Measurements from ENCODE around the gene DVL1. TPM values are rescaled to one million over a fixed set of nuclear protein-coding genes. Genes with fewer than 3 reads are reported as not detected.

DVL1 gene
- total RNA-seq, 1 experiment from 2014 or later = 83.9 TPM

GRCh38 chr1:1341549-1342021 is 7.6 kb downstream of the DVL1 start:
- Mint-ChIP-seq H3K27ac (ENCODE audit: unreplicated experiment) (no peak overlapping the region), H3K27me3 (ENCODE audit: unreplicated experiment) (no peaks in the 10 kb centered on the region), H3K4me1 (ENCODE audit: low read depth, unreplicated experiment) (peaks cover 14% of the 10 kb centered on the region), H3K36me3 (ENCODE audit: insufficient read depth, unreplicated experiment) (peaks cover 57% of the 10 kb centered on the region), H3K4me3 (ENCODE audit: low read depth, unreplicated experiment) (no peak overlapping the region), H3K9me3 (ENCODE audit: low read depth, unreplicated experiment) (no peaks in the 10 kb centered on the region)
- intact Hi-C loops (cut with micrococcal nuclease; ENCODE audit: unreplicated experiment) = no loop called here
- CTCF ChIA-PET = no interaction called here
- no peak for TF ChIP-seq CTCF (IDR thresholded peaks at IDR 0.05; ENCODE audit: unreplicated experiment)
- BruUV-seq (replicated peaks) = no TSS peak
- DNase-seq = no peak

- peaks cover 14% of the 10 kb centered on the region for H3K4me1 Mint-ChIP-seq (ENCODE audit: low read depth, unreplicated experiment)
- CTCF ChIA-PET = no interaction called here
- H3K36me3 Mint-ChIP-seq (ENCODE audit: insufficient read depth, unreplicated experiment) = peaks cover 55% of the 10 kb centered on the region
- no peaks in the 10 kb centered on the region for H3K9me3 Mint-ChIP-seq (ENCODE audit: low read depth, unreplicated experiment)
- intact Hi-C loops (cut with micrococcal nuclease; ENCODE audit: unreplicated experiment) = no loop called here
- DNase-seq = no peak
- no peak overlapping the region for H3K4me3 Mint-ChIP-seq (ENCODE audit: low read depth, unreplicated experiment)
- no peak for TF ChIP-seq CTCF (IDR thresholded peaks at IDR 0.05; ENCODE audit: unreplicated experiment)
- BruUV-seq (replicated peaks) = no TSS peak
- no peaks in the 10 kb centered on the region for H3K27me3 Mint-ChIP-seq (ENCODE audit: unreplicated experiment)
- no peak overlapping the region for H3K27ac Mint-ChIP-seq (ENCODE audit: unreplicated experiment)
Measured at GRCh38 chr1:1340791-1341548, 8.2 kb downstream of the DVL1 start.

GRCh38 chr1:1340185-1340584 is 9.0 kb downstream of the DVL1 start:
- intact Hi-C loops (cut with micrococcal nuclease; ENCODE audit: unreplicated experiment) = no loop called here
- BruUV-seq (replicated peaks) = no TSS peak
- H3K4me1 Mint-ChIP-seq (ENCODE audit: low read depth, unreplicated experiment) = peaks cover 14% of the 10 kb centered on the region
- TF ChIP-seq CTCF (IDR thresholded peaks at IDR 0.05; ENCODE audit: unreplicated experiment) = no peak
- no peak overlapping the region for H3K4me3 Mint-ChIP-seq (ENCODE audit: low read depth, unreplicated experiment)
- CTCF ChIA-PET = no interaction called here
- H3K9me3 Mint-ChIP-seq (ENCODE audit: low read depth, unreplicated experiment) = no peaks in the 10 kb centered on the region
- peaks cover 54% of the 10 kb centered on the region for H3K36me3 Mint-ChIP-seq (ENCODE audit: insufficient read depth, unreplicated experiment)
- DNase-seq = no peak
- no peaks in the 10 kb centered on the region for H3K27me3 Mint-ChIP-seq (ENCODE audit: unreplicated experiment)
- H3K27ac Mint-ChIP-seq (ENCODE audit: unreplicated experiment) = no peak overlapping the region

GRCh38 chr1:1338278-1338677 is 10.9 kb downstream of the DVL1 start:
- intact Hi-C loops (cut with micrococcal nuclease; ENCODE audit: unreplicated experiment) = no loop called here
- Mint-ChIP-seq H3K27me3 (ENCODE audit: unreplicated experiment) (no peaks in the 10 kb centered on the region), H3K4me1 (ENCODE audit: low read depth, unreplicated experiment) (peaks cover 9% of the 10 kb centered on the region), H3K9me3 (ENCODE audit: low read depth, unreplicated experiment) (no peaks in the 10 kb centered on the region), H3K36me3 (ENCODE audit: insufficient read depth, unreplicated experiment) (peaks cover 52% of the 10 kb centered on the region), H3K4me3 (ENCODE audit: low read depth, unreplicated experiment) (no peak overlapping the region), H3K27ac (ENCODE audit: unreplicated experiment) (no peak overlapping the region)
- DNase-seq = no peak
- no TSS peak for BruUV-seq (replicated peaks)
- no peak for TF ChIP-seq CTCF (IDR thresholded peaks at IDR 0.05; ENCODE audit: unreplicated experiment)
- CTCF ChIA-PET = no interaction called here
